Stimulated activated CD8-positive, alpha-beta memory T cell treated with anti-CD3 and anti-CD28 coated beads, Interleukin-15, amount 100 ng/mL, for 4 hours (primary cell): ENCODE data around the gene HMMR.
"Not testable (repeated sequence)": the region's sequence is repeated elsewhere in the genome, so short reads cannot be mapped to it uniquely, and the experiment has no call there.

ENCODE experiments used
- DNase-seq, 2 donors: peaks; one replicate each; pipeline ENCODE4 v3.0.0-alpha.2; 2020; ENCODE audit warnings: low read depth in 2 of 2

HMMR gene, protein sequence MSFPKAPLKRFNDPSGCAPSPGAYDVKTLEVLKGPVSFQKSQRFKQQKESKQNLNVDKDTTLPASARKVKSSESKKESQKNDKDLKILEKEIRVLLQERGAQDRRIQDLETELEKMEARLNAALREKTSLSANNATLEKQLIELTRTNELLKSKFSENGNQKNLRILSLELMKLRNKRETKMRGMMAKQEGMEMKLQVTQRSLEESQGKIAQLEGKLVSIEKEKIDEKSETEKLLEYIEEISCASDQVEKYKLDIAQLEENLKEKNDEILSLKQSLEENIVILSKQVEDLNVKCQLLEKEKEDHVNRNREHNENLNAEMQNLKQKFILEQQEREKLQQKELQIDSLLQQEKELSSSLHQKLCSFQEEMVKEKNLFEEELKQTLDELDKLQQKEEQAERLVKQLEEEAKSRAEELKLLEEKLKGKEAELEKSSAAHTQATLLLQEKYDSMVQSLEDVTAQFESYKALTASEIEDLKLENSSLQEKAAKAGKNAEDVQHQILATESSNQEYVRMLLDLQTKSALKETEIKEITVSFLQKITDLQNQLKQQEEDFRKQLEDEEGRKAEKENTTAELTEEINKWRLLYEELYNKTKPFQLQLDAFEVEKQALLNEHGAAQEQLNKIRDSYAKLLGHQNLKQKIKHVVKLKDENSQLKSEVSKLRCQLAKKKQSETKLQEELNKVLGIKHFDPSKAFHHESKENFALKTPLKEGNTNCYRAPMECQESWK

DNA sequence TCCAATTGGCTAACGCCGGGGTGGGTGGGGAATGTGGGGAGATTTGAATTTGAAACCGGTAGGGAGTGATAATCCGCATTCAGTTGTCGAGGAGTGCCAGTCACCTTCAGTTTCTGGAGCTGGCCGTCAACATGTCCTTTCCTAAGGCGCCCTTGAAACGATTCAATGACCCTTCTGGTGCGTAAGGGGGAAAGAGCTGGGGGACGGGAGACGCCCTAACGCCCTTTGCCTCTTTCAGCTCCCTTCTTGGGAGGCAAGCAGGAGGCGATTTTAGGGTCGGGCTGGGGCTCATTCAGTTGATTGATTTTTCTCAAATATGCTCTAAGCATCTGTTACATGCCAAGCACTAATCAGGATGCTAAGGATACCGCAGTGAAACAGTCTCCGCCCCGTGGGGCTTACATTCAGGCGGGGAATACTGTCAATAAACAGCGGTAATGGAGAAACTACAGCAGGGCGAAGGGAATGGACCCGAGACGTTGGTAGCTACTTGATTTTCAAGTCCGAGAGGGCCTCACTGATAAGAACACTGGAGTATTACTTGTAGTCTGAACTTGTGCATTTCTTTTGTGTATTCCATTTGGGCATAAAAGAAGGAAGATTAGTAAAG lies at the start of gene HMMR:
HMMR (plus strand) TSS at position 71 of the 610 bp plus-strand sequence; CDS start at position 132, 61 bp downstream.
- no peak for DNase-seq

DNA sequence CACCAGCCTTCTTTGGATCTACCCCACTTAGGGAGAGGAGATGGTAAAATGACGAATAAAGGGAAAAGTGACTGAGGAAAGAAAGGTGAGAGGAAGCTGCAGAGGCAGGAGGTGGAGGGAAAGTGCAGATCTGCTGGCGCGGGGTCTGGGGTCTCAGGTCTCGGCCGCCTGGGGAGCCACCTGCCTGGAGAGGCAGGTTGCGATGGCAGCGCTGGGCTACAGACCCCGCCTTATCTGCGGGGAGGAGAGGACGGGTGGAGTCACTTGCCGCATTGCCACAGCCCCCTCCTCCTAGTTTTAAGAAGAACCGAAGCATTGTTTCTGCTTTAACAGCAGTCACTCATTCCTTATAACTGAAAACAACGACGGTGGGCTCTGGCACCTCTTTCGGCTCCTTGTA lies 44.8 kb upstream of the HMMR start:
- not testable (repeated sequence) for DNase-seq

- no peak for DNase-seq
Observed at GRCh38 chr5:163424836-163425235, 35.6 kb upstream of the HMMR start.

GRCh38 chr5:163426128-163426527 lies 34.3 kb upstream of the HMMR start:
- not testable (repeated sequence) for DNase-seq

DNA sequence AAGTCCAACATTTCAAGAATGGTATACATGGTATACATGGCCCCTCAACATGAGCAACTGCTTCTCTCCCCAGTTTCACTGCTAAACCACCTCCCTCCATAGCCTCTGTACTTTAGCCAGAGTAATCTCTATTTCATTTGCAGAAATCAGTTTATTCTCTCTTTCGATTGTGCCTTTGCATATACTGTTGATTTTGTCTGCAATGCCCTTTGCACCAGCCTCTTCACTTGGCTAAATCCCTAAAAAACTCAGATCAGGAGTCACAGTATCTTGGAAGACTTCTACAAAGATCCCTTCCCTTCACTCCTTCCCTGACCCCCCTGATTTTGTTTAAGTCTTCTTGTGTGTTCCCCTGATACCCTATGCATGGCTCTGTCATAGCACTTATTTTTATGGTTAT lies 27.9 kb upstream of the HMMR start:
- no peak for DNase-seq

- no peak for DNase-seq
Observed at GRCh38 chr5:163433271-163433670, 27.2 kb upstream of the HMMR start.

GRCh38 chr5:163434401-163434866 lies 26.0 kb upstream of the HMMR start:
- no peak for DNase-seq

DNA sequence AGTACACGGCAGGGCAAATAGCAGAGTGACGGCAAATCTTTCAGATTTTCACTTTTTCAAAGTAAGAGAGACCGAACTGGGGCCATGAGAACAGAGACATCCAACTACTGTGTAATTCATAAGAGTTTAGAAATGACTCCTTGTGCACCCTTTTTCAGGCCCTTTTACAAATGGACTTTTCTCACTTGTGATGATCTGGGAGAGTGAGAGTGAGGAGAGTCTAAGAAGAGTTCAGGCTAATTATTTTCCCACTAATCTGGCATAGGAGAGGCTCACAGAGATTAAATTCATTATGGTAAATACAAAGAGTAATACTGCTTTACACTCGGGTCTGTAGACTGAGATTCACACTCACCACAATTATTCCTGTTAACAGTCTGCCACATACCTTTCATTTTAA lies 23.9 kb upstream of the HMMR start:
- no peak for DNase-seq

- no peak for DNase-seq
Observed at GRCh38 chr5:163437011-163437308, 23.5 kb upstream of the HMMR start.

- DNase-seq, result peak; percentile 69 to 77
Observed at GRCh38 chr5:163437309-163438182, 22.9 kb upstream of the HMMR start, which contains the start of gene CCNG1. Gene CCNG1, plus strand, starts transcription at chr5:163437595. Its CDS starts 1,662 bp downstream, at chr5:163439257.

GRCh38 chr5:163439092-163439425 lies 21.4 kb upstream of the HMMR start:
- no peak for DNase-seq

- no peak for DNase-seq
Observed at GRCh38 chr5:163440954-163441353, 19.5 kb upstream of the HMMR start.

DNA sequence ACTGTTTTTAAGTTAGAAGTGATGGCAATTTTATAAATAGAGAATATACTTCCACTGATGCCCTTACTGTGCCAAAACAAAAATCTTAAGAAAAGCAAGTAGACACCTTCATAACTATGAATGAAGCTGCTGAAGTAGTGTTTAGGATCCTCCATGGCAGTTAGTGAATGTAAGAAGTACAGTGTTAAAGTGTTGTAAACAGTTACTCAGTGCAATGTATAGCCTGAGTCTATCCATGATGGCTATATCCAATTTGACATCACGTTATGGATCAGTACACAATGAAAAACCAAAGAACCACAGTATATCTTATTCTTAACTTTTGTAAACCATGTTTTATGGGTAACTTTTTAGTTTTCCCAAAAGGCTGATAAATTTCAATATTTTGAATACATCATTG lies 15.9 kb upstream of the HMMR start:
- no peak for DNase-seq

DNA sequence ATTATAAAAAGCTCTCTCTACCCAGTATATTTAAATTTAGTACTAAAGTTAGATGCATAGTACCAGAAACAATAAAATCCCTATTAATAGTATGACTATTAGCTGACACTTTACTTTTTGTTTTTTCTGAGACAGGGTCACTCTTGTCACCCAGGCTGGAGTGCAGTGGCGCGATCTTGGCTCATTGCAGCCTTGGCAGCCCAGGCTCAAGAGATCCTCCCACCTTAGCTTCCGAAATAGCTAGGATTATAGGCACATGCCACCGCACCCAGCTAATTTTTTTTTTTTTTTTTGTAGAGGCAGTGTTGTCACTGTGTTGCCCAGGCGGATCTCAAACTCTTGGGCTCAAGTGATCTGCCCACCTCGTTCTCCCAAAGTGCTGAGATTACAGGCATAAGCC lies 15.1 kb upstream of the HMMR start:
- no peak for DNase-seq

GRCh38 chr5:163447191-163447590 lies 13.2 kb upstream of the HMMR start:
- no peak for DNase-seq

GRCh38 chr5:163447875-163448274 lies 12.6 kb upstream of the HMMR start:
- DNase-seq, result no peak

- no peak for DNase-seq
Observed at GRCh38 chr5:163448491-163448890, 11.9 kb upstream of the HMMR start.

DNA sequence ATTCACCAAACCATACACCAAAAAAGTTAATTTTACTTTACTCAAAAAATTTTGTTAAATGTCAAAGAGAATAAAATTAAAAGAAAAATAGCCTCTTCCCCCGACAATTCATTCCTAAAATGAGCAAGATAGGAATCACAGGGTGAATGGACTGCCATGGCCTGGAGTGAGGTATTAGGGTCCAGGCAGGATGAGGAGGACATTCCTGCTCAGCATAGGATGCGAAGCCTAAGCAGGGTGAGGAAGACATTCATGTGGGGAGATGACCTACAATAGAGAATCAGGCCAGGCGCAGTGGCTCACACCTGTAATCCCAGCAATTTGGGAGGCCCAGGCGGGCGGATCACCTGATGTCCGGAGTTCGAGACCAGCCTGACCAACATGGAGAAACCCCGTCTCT lies 8.9 kb upstream of the HMMR start:
- DNase-seq, result no peak

- no peak for DNase-seq
Observed at GRCh38 chr5:163453705-163454104, 6.7 kb upstream of the HMMR start.

- not testable (repeated sequence) for DNase-seq
Observed at GRCh38 chr5:163455406-163455805, 5.0 kb upstream of the HMMR start.

- DNase-seq, result no peak
Observed at GRCh38 chr5:163456029-163456589, 4.3 kb upstream of the HMMR start.
